Measurements from ENCODE around the gene LARGE2. TPM values are rescaled to one million over a fixed set of nuclear protein-coding genes. Genes with fewer than 3 reads are reported as not detected.

Gene LARGE2
- total RNA-seq, result under 0.01 and 0.09 TPM in 2 replicates

DNA sequence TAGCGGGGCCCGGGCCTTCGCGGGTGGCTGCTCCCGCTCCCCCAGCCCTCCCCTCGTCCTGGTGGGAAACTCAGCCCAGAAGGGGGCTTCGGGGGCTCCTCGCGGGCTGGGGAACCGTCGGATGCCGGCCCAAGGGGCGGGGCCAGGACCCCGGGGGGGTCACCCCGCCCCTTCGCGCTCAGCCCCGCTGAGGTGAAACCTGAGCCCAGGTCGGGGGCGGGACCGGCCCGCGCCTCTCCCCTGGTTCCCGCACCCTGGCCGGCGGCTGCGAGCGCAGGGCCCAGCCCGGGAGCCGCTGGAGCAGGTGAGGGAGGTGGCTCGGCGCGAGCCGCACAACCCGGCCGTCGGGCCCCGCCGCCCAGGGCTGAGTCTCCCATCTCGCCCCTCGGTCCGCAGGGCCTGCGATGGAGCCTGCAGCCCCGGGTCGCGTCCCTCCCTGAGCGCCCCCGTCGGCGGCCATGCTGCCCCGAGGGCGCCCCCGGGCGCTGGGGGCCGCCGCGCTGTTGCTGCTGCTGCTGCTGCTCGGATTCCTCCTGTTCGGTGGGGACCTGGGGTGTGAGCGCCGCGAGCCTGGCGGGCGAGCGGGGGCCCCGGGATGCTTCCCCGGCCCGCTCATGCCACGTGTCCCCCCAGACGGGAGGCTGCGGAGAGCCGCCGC is at the start of gene LARGE2:
Gene LARGE2, plus strand, starts transcription at position 232 of the 658 bp plus-strand sequence. Its CDS starts 227 bp downstream, at position 459.

DNA sequence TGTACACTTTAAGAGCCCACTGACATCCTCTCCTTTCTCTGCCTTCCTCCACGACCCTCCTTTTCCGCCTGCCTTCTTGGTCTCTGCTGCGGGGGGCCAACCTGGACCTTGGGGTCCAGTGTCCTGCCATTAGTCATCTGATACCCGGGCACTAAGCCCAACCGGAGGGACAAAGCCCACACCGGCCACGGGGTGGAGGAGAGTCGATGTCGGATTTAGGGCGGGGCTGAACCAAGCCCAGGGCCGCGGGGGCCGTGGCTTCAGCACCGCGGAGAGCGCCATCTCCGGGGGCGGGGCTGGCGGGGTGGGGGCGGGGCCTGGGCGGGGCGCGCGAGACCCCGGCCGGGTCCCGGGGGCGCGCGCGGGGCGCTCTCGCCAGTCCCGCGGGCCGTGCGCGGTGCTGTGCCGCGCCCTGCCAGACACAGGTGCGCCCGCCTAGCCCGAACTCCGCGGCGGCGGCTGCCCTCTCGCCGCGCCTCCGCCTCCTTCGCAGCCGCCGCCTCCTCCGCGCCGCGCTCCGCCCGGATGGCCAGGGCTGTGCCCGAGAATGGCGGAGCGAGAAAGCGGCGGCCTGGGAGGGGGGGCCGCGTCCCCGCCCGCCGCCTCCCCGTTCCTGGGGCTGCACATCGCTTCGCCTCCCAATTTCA is 37.1 kb upstream of the LARGE2 start, which contains the start of gene MAPK8IP1:
Gene MAPK8IP1, plus strand, starts transcription at position 378 of the 647 bp plus-strand sequence. Its CDS starts 170 bp downstream, at position 548.

DNA sequence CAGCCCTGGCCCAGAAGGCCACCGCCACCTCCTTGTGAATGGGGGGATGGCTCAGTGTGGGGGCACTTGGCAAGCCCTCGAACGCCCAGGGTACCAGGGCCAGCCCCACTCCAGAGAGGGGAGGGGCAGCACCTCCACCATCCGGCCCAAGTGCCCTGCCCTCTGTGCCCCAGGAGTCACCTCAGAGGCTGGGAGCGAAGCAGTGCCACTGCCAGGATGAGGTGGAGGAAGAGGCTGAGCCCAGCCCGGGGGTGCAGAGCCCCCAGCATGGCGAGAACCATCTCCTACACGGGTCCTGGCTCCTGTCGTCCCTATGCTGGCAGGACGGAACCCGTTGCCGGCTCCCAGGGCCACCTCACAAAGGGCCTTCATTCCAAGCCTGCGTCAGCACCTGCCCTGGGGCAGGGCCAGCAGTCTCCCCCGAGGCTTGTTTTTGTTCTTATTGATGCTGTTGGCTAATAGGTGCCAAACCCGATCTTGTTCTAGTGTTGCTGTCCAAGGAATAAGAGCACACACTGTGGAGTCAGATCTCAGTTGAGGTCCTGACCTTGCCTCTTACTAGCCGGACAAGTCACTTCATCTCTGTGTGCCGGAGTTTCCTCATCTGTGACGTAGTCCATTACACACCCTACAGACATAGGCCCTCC is 15.4 kb upstream of the LARGE2 start, which contains the start of gene FREY1:
Gene FREY1, minus strand, starts transcription at position 307 of the 647 bp plus-strand sequence. Its CDS starts 26 bp downstream, at position 281.

DNA sequence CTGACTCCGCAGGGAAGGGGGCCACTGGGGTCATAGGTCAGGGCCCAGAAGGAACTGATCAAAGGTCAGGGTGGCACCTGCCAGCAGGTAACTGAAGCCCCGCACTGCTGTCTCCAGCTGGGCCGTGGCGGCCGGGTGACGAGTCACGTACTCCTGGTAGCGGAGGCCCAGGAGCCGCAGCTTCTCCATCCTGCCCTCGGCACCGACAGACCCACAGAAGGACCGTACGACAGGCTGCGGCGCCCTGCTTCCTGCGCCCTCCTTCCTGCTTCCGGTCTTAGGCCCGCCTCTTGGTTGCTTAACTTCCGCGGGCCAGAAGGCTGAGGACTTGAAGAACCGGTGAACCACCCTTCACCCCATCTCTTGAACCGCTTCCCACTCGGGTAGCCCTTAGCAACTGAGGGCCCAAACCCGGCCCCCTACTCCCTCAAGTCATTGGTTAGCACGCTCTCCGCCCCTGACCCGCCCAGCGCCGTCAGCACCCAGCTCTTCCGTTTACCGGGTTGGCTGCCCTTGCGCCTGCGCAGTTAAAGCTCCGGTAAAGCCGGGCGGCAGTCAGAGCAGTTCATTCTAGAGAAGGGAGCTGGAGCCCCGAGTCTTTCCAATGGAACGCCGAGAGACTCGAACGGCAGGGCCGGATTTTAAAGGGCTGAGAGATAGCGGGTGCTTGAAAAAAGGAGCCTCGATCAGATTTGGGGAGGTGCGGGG is 4.7 kb upstream of the LARGE2 start, which contains the start of gene PEX16:
Gene PEX16, minus strand, starts transcription at position 255 of the 708 bp plus-strand sequence. Its CDS starts 66 bp downstream, at position 189.

Other genes with a start within 250 kb of the LARGE2 start
- 7.0 and 7.4 TPM in 2 replicates for gene SLC35C1, start 117.5 kb upstream of the LARGE2 start, total RNA-seq
- 5.8 and 11.8 TPM in 2 replicates for gene CRY2, start 75.2 kb upstream of the LARGE2 start, total RNA-seq
- 3.7 and 4.5 TPM in 2 replicates for gene MAPK8IP1, start 37.0 kb upstream of the LARGE2 start, total RNA-seq
- gene FREY1, start 15.4 kb upstream of the LARGE2 start, total RNA-seq, result 0.54 and 0.75 TPM in 2 replicates
- gene PEX16, start 4.8 kb upstream of the LARGE2 start, total RNA-seq, result 33.1 and 36.0 TPM in 2 replicates
- gene PHF21A, start 198.8 kb downstream of the LARGE2 start, total RNA-seq, result 6.4 and 12.5 TPM in 2 replicates

Data from endothelial cell of coronary artery (primary cell).